Stomach (tissue), 4 donors: ENCODE results near the gene UFSP2.

Experiments
- EP300 ChIP-seq: sonication (generic); formaldehyde crosslinking; IDR thresholded peaks from one replicate; pipeline ENCODE4 v1.6.1; 2017; ENCODE audit warnings: antibody characterized with exemption
- POLR2A ChIP-seq, 4 donors: fragments of 450-650 bp; IDR thresholded peaks; one replicate each; pipeline ENCODE4 v1.6.1; 2016; ENCODE audit warnings: antibody characterized with exemption in 4 of 4, control low read depth in 2 of 4, mild to moderate bottlenecking in 1 of 4, moderate library complexity in 1 of 4
- TF ChIP-seq, protein P1 (sequence below), 7 experiments: fragments of 450-650 bp in 4 of 7; fragments of 200-600 bp in 3 of 7; sonication (generic) in 3 of 7; IDR thresholded peaks; one replicate each; pipeline ENCODE4 v1.5.1; 2016 to 2019; ENCODE audit warnings: antibody characterized with exemption in 7 of 7, control low read depth in 2 of 7, mild to moderate bottlenecking in 1 of 7

- TF ChIP-seq, protein P1, sequence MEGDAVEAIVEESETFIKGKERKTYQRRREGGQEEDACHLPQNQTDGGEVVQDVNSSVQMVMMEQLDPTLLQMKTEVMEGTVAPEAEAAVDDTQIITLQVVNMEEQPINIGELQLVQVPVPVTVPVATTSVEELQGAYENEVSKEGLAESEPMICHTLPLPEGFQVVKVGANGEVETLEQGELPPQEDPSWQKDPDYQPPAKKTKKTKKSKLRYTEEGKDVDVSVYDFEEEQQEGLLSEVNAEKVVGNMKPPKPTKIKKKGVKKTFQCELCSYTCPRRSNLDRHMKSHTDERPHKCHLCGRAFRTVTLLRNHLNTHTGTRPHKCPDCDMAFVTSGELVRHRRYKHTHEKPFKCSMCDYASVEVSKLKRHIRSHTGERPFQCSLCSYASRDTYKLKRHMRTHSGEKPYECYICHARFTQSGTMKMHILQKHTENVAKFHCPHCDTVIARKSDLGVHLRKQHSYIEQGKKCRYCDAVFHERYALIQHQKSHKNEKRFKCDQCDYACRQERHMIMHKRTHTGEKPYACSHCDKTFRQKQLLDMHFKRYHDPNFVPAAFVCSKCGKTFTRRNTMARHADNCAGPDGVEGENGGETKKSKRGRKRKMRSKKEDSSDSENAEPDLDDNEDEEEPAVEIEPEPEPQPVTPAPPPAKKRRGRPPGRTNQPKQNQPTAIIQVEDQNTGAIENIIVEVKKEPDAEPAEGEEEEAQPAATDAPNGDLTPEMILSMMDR (IDR thresholded peaks at IDR 0.05): no peak
- TF ChIP-seq POLR2A (IDR thresholded peaks at IDR 0.05): no peak
- TF ChIP-seq EP300: no peak
Measured at GRCh38 chr4:185370268-185370949, 55.4 kb downstream of the UFSP2 start.
